ENCODE measurements around the gene DYNC2LI1.

The DYNC2LI1 gene

DNA sequence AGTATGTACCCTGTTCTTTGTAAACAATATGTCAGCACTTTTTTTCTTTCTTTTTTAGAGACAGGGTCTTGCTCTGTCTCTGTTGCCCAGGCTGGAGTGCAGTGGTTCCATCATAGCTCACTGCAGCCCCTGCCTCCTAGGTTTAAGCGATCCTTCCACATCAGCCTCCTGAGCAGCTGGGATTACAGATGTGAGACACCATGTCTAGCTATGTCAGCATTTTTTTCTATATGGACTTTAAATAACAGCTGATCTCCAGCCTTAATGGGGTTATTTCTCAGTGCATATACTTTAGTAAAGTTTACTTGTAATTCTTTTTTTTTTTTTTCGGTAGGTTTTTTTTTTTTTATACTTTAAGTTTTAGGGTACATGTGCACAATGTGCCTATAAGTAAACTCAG, 38.2 kb downstream of the DYNC2LI1 start:
- Histone ChIP-seq H3K36me3 (ENCODE audit: control insufficient read depth, insufficient read depth, low read length) (no peaks in the 10 kb centered on the region), H3K4me1 (ENCODE audit: control insufficient read depth, insufficient read depth, low read length, poor library complexity, severe bottlenecking) (no peaks in the 10 kb centered on the region), H3K9me3 (ENCODE audit: control insufficient read depth, low read length) (no peaks in the 10 kb centered on the region), H3K27ac (ENCODE audit: low read depth, low read length, severe bottlenecking) (no peak overlapping the region), H3K4me3 (ENCODE audit: extremely low read depth, insufficient read depth, low read length, poor library complexity, severe bottlenecking) (no peak overlapping the region)
- 100% methylated on average over 1 of the region's 2 CpGs; no CpG with 5 or more reads in 1 of the 2 experiments for WGBS, 2 experiments (ENCODE audit: insufficient coverage in 2 of 2)

DNA sequence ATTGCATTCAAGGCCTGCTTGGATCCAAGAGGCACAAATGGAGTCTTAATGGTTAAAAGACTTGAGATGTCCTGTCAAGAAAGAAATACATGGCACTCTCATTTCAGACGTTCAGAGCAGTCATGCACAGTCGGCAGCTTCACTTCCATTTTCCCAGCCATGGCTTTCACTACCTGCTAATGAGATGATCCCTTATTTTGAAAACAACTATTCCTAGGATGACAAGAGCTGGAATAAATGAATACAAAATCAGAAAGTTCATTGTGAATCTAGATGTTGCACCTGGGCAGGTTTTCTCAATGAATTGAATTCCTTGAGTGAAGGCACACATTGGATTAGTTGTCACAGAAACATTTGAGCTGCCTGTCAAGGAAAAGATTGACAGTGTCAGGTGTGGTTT, 39.1 kb downstream of the DYNC2LI1 start:
- H3K4me3 ChIP-seq (ENCODE audit: extremely low read depth, insufficient read depth, low read length, poor library complexity, severe bottlenecking), result no peak overlapping the region
- no peaks in the 10 kb centered on the region for H3K36me3 ChIP-seq (ENCODE audit: control insufficient read depth, insufficient read depth, low read length)
- H3K4me1 ChIP-seq (ENCODE audit: control insufficient read depth, insufficient read depth, low read length, poor library complexity, severe bottlenecking), result no peaks in the 10 kb centered on the region
- no peaks in the 10 kb centered on the region for H3K9me3 ChIP-seq (ENCODE audit: control insufficient read depth, low read length)
- WGBS, 2 experiments (ENCODE audit: insufficient coverage in 2 of 2), result 92 to 100% methylated on average over 1 to 2 of the region's 2 CpGs
- no peak overlapping the region for H3K27ac ChIP-seq (ENCODE audit: low read depth, low read length, severe bottlenecking)

DNA sequence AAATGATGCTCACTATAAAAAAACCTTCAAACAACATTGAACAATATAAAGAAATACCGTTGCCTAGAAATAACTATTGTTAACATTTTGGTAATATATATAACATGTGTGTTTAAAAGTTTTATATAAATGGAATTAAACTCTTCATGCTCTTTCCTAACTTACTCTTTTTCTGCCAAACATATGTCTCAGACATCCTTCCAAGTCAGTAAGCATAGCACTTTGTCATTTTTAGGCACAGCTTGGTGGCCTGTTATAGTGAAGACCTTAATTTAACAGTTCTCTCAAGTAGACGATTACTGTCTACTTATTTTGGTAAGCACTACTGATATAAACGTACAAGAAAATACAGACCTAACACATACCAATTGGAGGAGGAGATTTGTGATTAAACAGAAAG, 40.9 kb downstream of the DYNC2LI1 start:
- no CpG with 5 or more reads among the region's 3 CpGs for WGBS, 2 experiments (ENCODE audit: insufficient coverage in 2 of 2)
- Histone ChIP-seq H3K4me1 (ENCODE audit: control insufficient read depth, insufficient read depth, low read length, poor library complexity, severe bottlenecking) (peaks cover 3% of the 10 kb centered on the region), H3K4me3 (ENCODE audit: extremely low read depth, insufficient read depth, low read length, poor library complexity, severe bottlenecking) (no peak overlapping the region), H3K9me3 (ENCODE audit: control insufficient read depth, low read length) (no peaks in the 10 kb centered on the region), H3K36me3 (ENCODE audit: control insufficient read depth, insufficient read depth, low read length) (no peaks in the 10 kb centered on the region), H3K27ac (ENCODE audit: low read depth, low read length, severe bottlenecking) (no peak overlapping the region)

GRCh38 chr2:43818761-43819160, 44.9 kb downstream of the DYNC2LI1 start:
- Histone ChIP-seq H3K27ac (ENCODE audit: low read depth, low read length, severe bottlenecking) (no peak overlapping the region), H3K36me3 (ENCODE audit: control insufficient read depth, insufficient read depth, low read length) (no peaks in the 10 kb centered on the region), H3K4me3 (ENCODE audit: extremely low read depth, insufficient read depth, low read length, poor library complexity, severe bottlenecking) (no peak overlapping the region), H3K4me1 (ENCODE audit: control insufficient read depth, insufficient read depth, low read length, poor library complexity, severe bottlenecking) (peaks cover 3% of the 10 kb centered on the region), H3K9me3 (ENCODE audit: control insufficient read depth, low read length) (no peaks in the 10 kb centered on the region)
- no CpG with 5 or more reads among the region's 5 CpGs for WGBS, 2 experiments (ENCODE audit: insufficient coverage in 2 of 2)

- Histone ChIP-seq H3K4me3 (ENCODE audit: extremely low read depth, insufficient read depth, low read length, poor library complexity, severe bottlenecking) (no peak overlapping the region), H3K36me3 (ENCODE audit: control insufficient read depth, insufficient read depth, low read length) (no peaks in the 10 kb centered on the region), H3K4me1 (ENCODE audit: control insufficient read depth, insufficient read depth, low read length, poor library complexity, severe bottlenecking) (peaks cover 3% of the 10 kb centered on the region), H3K27ac (ENCODE audit: low read depth, low read length, severe bottlenecking) (no peak overlapping the region), H3K9me3 (ENCODE audit: control insufficient read depth, low read length) (no peaks in the 10 kb centered on the region)
- WGBS, 2 experiments (ENCODE audit: insufficient coverage in 2 of 2), result 86 to 94% methylated on average over 3 to 4 of the region's 7 CpGs
Observed at GRCh38 chr2:43819491-43820163, 45.8 kb downstream of the DYNC2LI1 start.

- Histone ChIP-seq H3K4me3 (ENCODE audit: extremely low read depth, insufficient read depth, low read length, poor library complexity, severe bottlenecking) (no peak overlapping the region), H3K4me1 (ENCODE audit: control insufficient read depth, insufficient read depth, low read length, poor library complexity, severe bottlenecking) (peaks cover 3% of the 10 kb centered on the region), H3K36me3 (ENCODE audit: control insufficient read depth, insufficient read depth, low read length) (no peaks in the 10 kb centered on the region), H3K27ac (ENCODE audit: low read depth, low read length, severe bottlenecking) (no peak overlapping the region), H3K9me3 (ENCODE audit: control insufficient read depth, low read length) (no peaks in the 10 kb centered on the region)
- WGBS, 2 experiments (ENCODE audit: insufficient coverage in 2 of 2), result 88 to 89% methylated on average over 5 of the region's 7 CpGs
Observed at GRCh38 chr2:43822839-43823238, 49.0 kb downstream of the DYNC2LI1 start.

GRCh38 chr2:43823751-43824150, 49.9 kb downstream of the DYNC2LI1 start:
- Histone ChIP-seq H3K4me3 (ENCODE audit: extremely low read depth, insufficient read depth, low read length, poor library complexity, severe bottlenecking) (no peak overlapping the region), H3K36me3 (ENCODE audit: control insufficient read depth, insufficient read depth, low read length) (no peaks in the 10 kb centered on the region), H3K9me3 (ENCODE audit: control insufficient read depth, low read length) (no peaks in the 10 kb centered on the region), H3K4me1 (ENCODE audit: control insufficient read depth, insufficient read depth, low read length, poor library complexity, severe bottlenecking) (peaks cover under 1% of the 10 kb centered on the region), H3K27ac (ENCODE audit: low read depth, low read length, severe bottlenecking) (no peak overlapping the region)
- WGBS, 2 experiments (ENCODE audit: insufficient coverage in 2 of 2), result 91 to 93% methylated on average over 9 of the region's 11 CpGs

DNA sequence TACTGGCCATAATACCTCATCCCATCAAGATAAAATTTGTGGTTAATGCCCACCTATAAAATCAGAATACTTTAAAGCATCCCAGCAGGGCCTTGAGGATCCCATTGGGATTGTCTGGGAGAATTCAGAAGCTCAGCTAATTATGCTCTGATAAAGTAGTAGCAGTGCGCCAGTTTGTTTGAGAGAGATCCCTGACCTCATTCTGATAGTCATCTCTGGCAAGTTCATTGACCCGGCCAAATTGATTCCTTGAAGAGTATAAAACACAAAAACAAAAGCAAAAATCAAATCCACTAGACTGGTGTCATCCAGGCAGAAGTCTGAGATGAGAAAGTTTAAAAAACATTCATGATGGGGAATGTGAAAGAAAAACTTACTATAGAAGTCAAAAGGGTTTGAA, 50.7 kb downstream of the DYNC2LI1 start:
- WGBS, 2 experiments (ENCODE audit: insufficient coverage in 2 of 2), result 100% methylated on average over 1 of the region's 2 CpGs; no CpG with 5 or more reads in 1 of the 2 experiments
- no peaks in the 10 kb centered on the region for H3K4me1 ChIP-seq (ENCODE audit: control insufficient read depth, insufficient read depth, low read length, poor library complexity, severe bottlenecking)
- no peaks in the 10 kb centered on the region for H3K36me3 ChIP-seq (ENCODE audit: control insufficient read depth, insufficient read depth, low read length)
- H3K9me3 ChIP-seq (ENCODE audit: control insufficient read depth, low read length), result no peaks in the 10 kb centered on the region
- H3K4me3 ChIP-seq (ENCODE audit: extremely low read depth, insufficient read depth, low read length, poor library complexity, severe bottlenecking), result no peak overlapping the region
- H3K27ac ChIP-seq (ENCODE audit: low read depth, low read length, severe bottlenecking), result no peak overlapping the region

DNA sequence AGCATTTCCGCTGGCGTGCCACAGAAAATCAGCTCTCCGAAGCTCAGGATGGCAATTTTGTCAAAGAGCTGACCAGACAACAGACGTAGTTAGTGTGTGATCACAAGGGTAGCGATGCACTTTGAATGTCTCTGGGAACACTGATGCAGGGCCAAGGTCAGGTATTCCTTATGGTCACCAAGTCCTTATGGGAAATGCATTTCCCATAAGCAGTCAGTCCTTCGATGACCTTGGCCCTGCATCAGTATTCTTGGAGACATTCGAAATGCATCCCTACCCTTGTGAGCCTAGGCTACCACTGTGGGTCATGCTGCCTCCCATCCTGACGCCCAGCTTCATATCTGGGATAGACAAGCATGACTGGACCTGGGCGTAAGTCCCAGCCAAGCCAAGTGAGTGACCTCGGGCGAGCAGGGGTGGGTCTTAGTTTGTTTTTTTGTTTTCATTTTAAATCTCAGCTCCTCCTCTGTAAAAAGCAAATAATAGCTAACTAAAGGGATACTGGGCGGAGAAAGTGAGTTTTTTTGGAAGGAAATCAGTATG, 51.2 kb downstream of the DYNC2LI1 start:
- Histone ChIP-seq H3K4me3 (ENCODE audit: extremely low read depth, insufficient read depth, low read length, poor library complexity, severe bottlenecking) (no peak overlapping the region), H3K27ac (ENCODE audit: low read depth, low read length, severe bottlenecking) (no peak overlapping the region), H3K9me3 (ENCODE audit: control insufficient read depth, low read length) (no peaks in the 10 kb centered on the region), H3K36me3 (ENCODE audit: control insufficient read depth, insufficient read depth, low read length) (no peaks in the 10 kb centered on the region), H3K4me1 (ENCODE audit: control insufficient read depth, insufficient read depth, low read length, poor library complexity, severe bottlenecking) (no peaks in the 10 kb centered on the region)
- WGBS, 2 experiments (ENCODE audit: insufficient coverage in 2 of 2), result 86 to 92% methylated on average over 8 of the region's 12 CpGs

- no peaks in the 10 kb centered on the region for H3K4me1 ChIP-seq (ENCODE audit: control insufficient read depth, insufficient read depth, low read length, poor library complexity, severe bottlenecking)
- H3K27ac ChIP-seq (ENCODE audit: low read depth, low read length, severe bottlenecking), result no peak overlapping the region
- no peaks in the 10 kb centered on the region for H3K9me3 ChIP-seq (ENCODE audit: control insufficient read depth, low read length)
- 100% methylated on average over 1 to 2 of the region's 3 CpGs for whole genome bisulfite sequencing, 2 experiments (ENCODE audit: insufficient coverage in 2 of 2)
- no peak overlapping the region for H3K4me3 ChIP-seq (ENCODE audit: extremely low read depth, insufficient read depth, low read length, poor library complexity, severe bottlenecking)
- no peaks in the 10 kb centered on the region for H3K36me3 ChIP-seq (ENCODE audit: control insufficient read depth, insufficient read depth, low read length)
Observed at GRCh38 chr2:43825841-43826240, 52.0 kb downstream of the DYNC2LI1 start.
